ENCODE results near the gene KRT4. TPM values are rescaled to one million over a fixed set of nuclear protein-coding genes. Genes with fewer than 3 reads are reported as not detected.

Gene KRT4
- total and polyA plus RNA-seq, 2 experiments from 2014 or later: 0.22 TPM; not detected in 1

- Histone ChIP-seq H2AFZ (no peak overlapping the region), H3K27me3 (replicated peaks; ENCODE audit: insufficient read depth) (no peaks in the 10 kb centered on the region), H3K4me2 (ENCODE audit: unreplicated experiment) (peak overlapping the region; percentile 43), H3K4me3 (no peak overlapping the region), H3K27ac (0 out of 2 replicates have a peak overlapping the region, but pooled peaks have one; percentile 56), H3K9me3 (ENCODE audit: low read depth) (no peaks in the 10 kb centered on the region), H3F3A (ENCODE audit: insufficient read depth) (no peaks in the 10 kb centered on the region), H4K20me1 (ENCODE audit: insufficient read depth) (no peaks in the 10 kb centered on the region), H3K9ac (no peak overlapping the region), H3K4me1 (ENCODE audit: insufficient read depth) (peaks cover 26% of the 10 kb centered on the region), H3K9me2 (ENCODE audit: insufficient read depth) (no peaks in the 10 kb centered on the region), H3K79me2 (ENCODE audit: insufficient read depth) (no peaks in the 10 kb centered on the region), H3K36me3 (ENCODE audit: low read depth) (no peaks in the 10 kb centered on the region)
- WGBS, 2 experiments (ENCODE audit: low coverage in 1 of 2, low lambda C conversion rate in 2 of 2, missing lambda C conversion rate in 2 of 2): 77 to 83% methylated on average over 6 of the region's 6 CpGs
- TF ChIP-seq EZH2phosphoT487 (IDR thresholded peaks at IDR 0.05; ENCODE audit: insufficient read depth, low read depth) (no peak), EZH2 (IDR thresholded peaks at IDR 0.05; ENCODE audit: insufficient read depth, poor library complexity, severe bottlenecking) (no peak)
- DNase-seq: no peak
- in situ Hi-C loops (cut with MboI): no loop called here
Observed at GRCh38 chr12:52837781-52838608, 24.1 kb upstream of the KRT4 start.

- TF ChIP-seq EZH2 (IDR thresholded peaks at IDR 0.05; ENCODE audit: insufficient read depth, poor library complexity, severe bottlenecking) (no peak), EZH2phosphoT487 (IDR thresholded peaks at IDR 0.05; ENCODE audit: insufficient read depth, low read depth) (no peak)
- Histone ChIP-seq H3K36me3 (ENCODE audit: low read depth) (no peaks in the 10 kb centered on the region), H3K27me3 (replicated peaks; ENCODE audit: insufficient read depth) (no peaks in the 10 kb centered on the region), H3K4me1 (ENCODE audit: insufficient read depth) (peaks cover 26% of the 10 kb centered on the region), H3K27ac (peak overlapping the region; percentile 56), H3K9me3 (ENCODE audit: low read depth) (no peaks in the 10 kb centered on the region), H3K9me2 (ENCODE audit: insufficient read depth) (no peaks in the 10 kb centered on the region), H3K9ac (peak overlapping the region; percentile 37; the same call in 1 of the 2 replicates), H3K79me2 (ENCODE audit: insufficient read depth) (no peaks in the 10 kb centered on the region), H2AFZ (peak overlapping the region; percentile 13; the same call in 1 of the 2 replicates), H3F3A (ENCODE audit: insufficient read depth) (no peaks in the 10 kb centered on the region), H3K4me2 (ENCODE audit: unreplicated experiment) (peak overlapping the region; percentile 43), H4K20me1 (ENCODE audit: insufficient read depth) (no peaks in the 10 kb centered on the region), H3K4me3 (no peak overlapping the region)
- whole genome bisulfite sequencing, 2 experiments (ENCODE audit: low coverage in 1 of 2, low lambda C conversion rate in 2 of 2, missing lambda C conversion rate in 2 of 2): 50 to 55% methylated on average over 9 of the region's 9 CpGs
- in situ Hi-C loops (cut with MboI): no loop called here
- DNase-seq: peak; percentile 87
Observed at GRCh38 chr12:52837413-52837741, 23.5 kb upstream of the KRT4 start.

GRCh38 chr12:52836491-52837412 lies 22.8 kb upstream of the KRT4 start:
- Histone ChIP-seq H3K27me3 (replicated peaks; ENCODE audit: insufficient read depth) (no peaks in the 10 kb centered on the region), H2AFZ (peak overlapping the region; percentile 13; the same call in 1 of the 2 replicates), H3K4me3 (no peak overlapping the region), H3K4me2 (ENCODE audit: unreplicated experiment) (peak overlapping the region; percentile 43), H3K9me2 (ENCODE audit: insufficient read depth) (no peaks in the 10 kb centered on the region), H3F3A (ENCODE audit: insufficient read depth) (no peaks in the 10 kb centered on the region), H3K4me1 (ENCODE audit: insufficient read depth) (peaks cover 26% of the 10 kb centered on the region), H3K27ac (peak overlapping the region; percentile 56), H4K20me1 (ENCODE audit: insufficient read depth) (no peaks in the 10 kb centered on the region), H3K9ac (peak overlapping the region; percentile 37; the same call in 1 of the 2 replicates), H3K9me3 (ENCODE audit: low read depth) (no peaks in the 10 kb centered on the region), H3K36me3 (ENCODE audit: low read depth) (no peaks in the 10 kb centered on the region), H3K79me2 (ENCODE audit: insufficient read depth) (no peaks in the 10 kb centered on the region)
- in situ Hi-C loops (cut with MboI): no loop called here
- 86 to 92% methylated on average over 9 of the region's 9 CpGs for WGBS, 2 experiments (ENCODE audit: low coverage in 1 of 2, low lambda C conversion rate in 2 of 2, missing lambda C conversion rate in 2 of 2)
- no peak for DNase-seq
- TF ChIP-seq EZH2phosphoT487 (IDR thresholded peaks at IDR 0.05; ENCODE audit: insufficient read depth, low read depth) (no peak), EZH2 (IDR thresholded peaks at IDR 0.05; ENCODE audit: insufficient read depth, poor library complexity, severe bottlenecking) (no peak)

- DNase-seq: peak; percentile 83
- TF ChIP-seq EZH2 (IDR thresholded peaks at IDR 0.05; ENCODE audit: insufficient read depth, poor library complexity, severe bottlenecking): no peak
- no peak for TF ChIP-seq EZH2phosphoT487 (IDR thresholded peaks at IDR 0.05; ENCODE audit: insufficient read depth, low read depth)
- in situ Hi-C loops (cut with MboI): no loop called here
Observed at GRCh38 chr12:52836042-52836466, 22.1 kb upstream of the KRT4 start.

More at GRCh38 chr12:52836042-52836466, 22.1 kb upstream of the KRT4 start:
- Histone ChIP-seq H3F3A (ENCODE audit: insufficient read depth) (no peaks in the 10 kb centered on the region), H3K4me3 (no peak overlapping the region), H2AFZ (no peak overlapping the region), H3K9me2 (ENCODE audit: insufficient read depth) (no peaks in the 10 kb centered on the region), H3K4me1 (ENCODE audit: insufficient read depth) (peaks cover 26% of the 10 kb centered on the region), H3K27me3 (replicated peaks; ENCODE audit: insufficient read depth) (no peaks in the 10 kb centered on the region), H3K36me3 (ENCODE audit: low read depth) (no peaks in the 10 kb centered on the region), H3K4me2 (ENCODE audit: unreplicated experiment) (peak overlapping the region; percentile 5), H4K20me1 (ENCODE audit: insufficient read depth) (no peaks in the 10 kb centered on the region), H3K79me2 (ENCODE audit: insufficient read depth) (no peaks in the 10 kb centered on the region), H3K27ac (no peak overlapping the region), H3K9me3 (ENCODE audit: low read depth) (no peaks in the 10 kb centered on the region), H3K9ac (no peak overlapping the region)
- WGBS, 2 experiments (ENCODE audit: low coverage in 1 of 2, low lambda C conversion rate in 2 of 2, missing lambda C conversion rate in 2 of 2): 56 to 66% methylated on average over 7 of the region's 7 CpGs

Data from GM23248 (cell line).